ENCODE data around the gene ALDH18A1.

The ALDH18A1 gene

GRCh38 chr10:95651346-95652060, 5.0 kb downstream of the ALDH18A1 start:
- H3K4me1 ChIP-seq (ENCODE audit: control insufficient read depth, insufficient read depth, low read length, unreplicated experiment): peaks cover 9% of the 10 kb centered on the region
- no peak overlapping the region for H2AFZ ChIP-seq (ENCODE audit: low read length, unreplicated experiment)
- H3K27ac ChIP-seq (ENCODE audit: low read depth, low read length): no peak overlapping the region
- peaks cover 82% of the 10 kb centered on the region for H3K79me2 ChIP-seq (ENCODE audit: control insufficient read depth, insufficient read depth, low read length, unreplicated experiment)
- H3K4me3 ChIP-seq (ENCODE audit: low read depth, low read length): no peak overlapping the region
- peaks cover 37% of the 10 kb centered on the region for H3K36me3 ChIP-seq (ENCODE audit: insufficient read depth, low read length)
- H3K27me3 ChIP-seq (ENCODE audit: insufficient read depth, low read length): no peaks in the 10 kb centered on the region

GRCh38 chr10:95650232-95650631, 6.3 kb downstream of the ALDH18A1 start:
- Histone ChIP-seq H3K36me3 (ENCODE audit: insufficient read depth, low read length) (peaks cover 37% of the 10 kb centered on the region), H3K79me2 (ENCODE audit: control insufficient read depth, insufficient read depth, low read length, unreplicated experiment) (peaks cover 79% of the 10 kb centered on the region), H2AFZ (ENCODE audit: low read length, unreplicated experiment) (no peak overlapping the region), H3K4me1 (ENCODE audit: control insufficient read depth, insufficient read depth, low read length, unreplicated experiment) (peaks cover 8% of the 10 kb centered on the region), H3K4me3 (ENCODE audit: low read depth, low read length) (no peak overlapping the region), H3K27me3 (ENCODE audit: insufficient read depth, low read length) (no peaks in the 10 kb centered on the region), H3K27ac (ENCODE audit: low read depth, low read length) (no peak overlapping the region)

- Histone ChIP-seq H3K36me3 (ENCODE audit: insufficient read depth, low read length) (peaks cover 37% of the 10 kb centered on the region), H3K79me2 (ENCODE audit: control insufficient read depth, insufficient read depth, low read length, unreplicated experiment) (peaks cover 59% of the 10 kb centered on the region), H3K27me3 (ENCODE audit: insufficient read depth, low read length) (no peaks in the 10 kb centered on the region), H2AFZ (ENCODE audit: low read length, unreplicated experiment) (no peak overlapping the region), H3K27ac (ENCODE audit: low read depth, low read length) (no peak overlapping the region), H3K4me3 (ENCODE audit: low read depth, low read length) (no peak overlapping the region), H3K4me1 (ENCODE audit: control insufficient read depth, insufficient read depth, low read length, unreplicated experiment) (no peaks in the 10 kb centered on the region)
Observed at GRCh38 chr10:95648138-95648537, 8.4 kb downstream of the ALDH18A1 start.

DNA sequence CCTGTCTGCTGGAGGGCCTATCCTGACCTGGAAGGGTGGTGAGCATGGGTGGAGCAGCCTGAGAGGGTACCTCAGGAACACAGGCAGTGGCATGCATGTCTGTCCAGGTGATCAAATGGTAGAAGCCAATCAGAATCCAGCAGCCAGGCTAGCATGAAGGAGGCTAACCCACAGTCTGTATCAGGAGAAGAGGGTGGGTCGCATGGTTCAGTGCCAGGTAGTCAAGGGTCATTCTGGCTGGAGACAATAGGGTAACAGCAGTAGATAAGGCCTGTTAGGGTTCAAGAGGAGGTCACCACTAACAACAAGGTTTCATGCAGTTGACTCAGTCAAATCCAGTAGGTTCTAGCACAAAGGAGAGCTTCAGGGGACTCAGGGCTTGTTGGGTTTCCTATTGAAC, 10.4 kb downstream of the ALDH18A1 start:
- H3K27ac ChIP-seq (ENCODE audit: low read depth, low read length): no peak overlapping the region
- H3K79me2 ChIP-seq (ENCODE audit: control insufficient read depth, insufficient read depth, low read length, unreplicated experiment): peaks cover 48% of the 10 kb centered on the region
- no peaks in the 10 kb centered on the region for H3K4me1 ChIP-seq (ENCODE audit: control insufficient read depth, insufficient read depth, low read length, unreplicated experiment)
- no peak overlapping the region for H3K4me3 ChIP-seq (ENCODE audit: low read depth, low read length)
- no peaks in the 10 kb centered on the region for H3K27me3 ChIP-seq (ENCODE audit: insufficient read depth, low read length)
- H3K36me3 ChIP-seq (ENCODE audit: insufficient read depth, low read length): peaks cover 25% of the 10 kb centered on the region
- no peak overlapping the region for H2AFZ ChIP-seq (ENCODE audit: low read length, unreplicated experiment)

DNA sequence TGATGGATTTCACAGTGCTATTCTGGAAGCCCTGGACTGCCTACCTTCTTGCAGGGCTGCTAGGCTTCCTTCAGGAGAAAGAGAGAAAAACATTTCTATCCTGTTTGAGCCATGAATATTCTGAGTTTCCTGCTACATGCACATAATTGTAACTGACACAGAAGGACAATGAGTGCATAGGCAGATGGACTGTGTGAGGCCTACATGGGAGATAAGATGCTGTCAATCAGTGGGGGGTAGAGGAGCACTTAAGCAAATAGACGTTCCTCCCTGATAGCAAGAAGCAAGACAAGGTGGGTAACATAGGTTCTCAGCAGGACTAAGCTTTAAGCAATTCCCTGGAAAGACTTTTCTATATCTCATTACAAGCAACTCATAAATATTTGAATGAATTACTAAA, 11.6 kb downstream of the ALDH18A1 start:
- Histone ChIP-seq H3K36me3 (ENCODE audit: insufficient read depth, low read length) (peaks cover 20% of the 10 kb centered on the region), H3K4me3 (ENCODE audit: low read depth, low read length) (no peak overlapping the region), H3K27me3 (ENCODE audit: insufficient read depth, low read length) (no peaks in the 10 kb centered on the region), H3K4me1 (ENCODE audit: control insufficient read depth, insufficient read depth, low read length, unreplicated experiment) (no peaks in the 10 kb centered on the region), H3K27ac (ENCODE audit: low read depth, low read length) (no peak overlapping the region), H3K79me2 (ENCODE audit: control insufficient read depth, insufficient read depth, low read length, unreplicated experiment) (peaks cover 37% of the 10 kb centered on the region), H2AFZ (ENCODE audit: low read length, unreplicated experiment) (no peak overlapping the region)

DNA sequence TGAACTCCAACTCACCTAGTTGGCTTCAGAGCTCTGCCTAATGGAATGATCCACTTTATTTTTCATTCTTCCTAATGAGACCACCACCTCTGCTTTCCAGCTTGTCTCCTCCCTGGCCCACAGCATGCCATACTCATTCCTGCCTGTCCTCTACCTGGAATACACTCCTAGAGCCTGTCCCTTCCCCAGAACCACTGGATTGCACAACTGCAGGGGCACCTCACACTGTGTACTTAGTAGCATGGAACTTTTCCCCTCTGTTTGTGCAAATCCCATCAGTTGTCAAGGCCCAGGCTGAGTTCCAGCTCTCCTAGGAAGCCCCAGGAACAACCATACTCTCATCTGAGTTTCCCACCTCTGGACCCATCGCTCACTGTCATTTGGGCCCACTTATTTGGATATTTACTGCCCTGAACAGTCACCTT, 15.6 kb downstream of the ALDH18A1 start:
- no peak overlapping the region for H3K27ac ChIP-seq (ENCODE audit: low read depth, low read length)
- no peaks in the 10 kb centered on the region for H3K27me3 ChIP-seq (ENCODE audit: insufficient read depth, low read length)
- no peak overlapping the region for H3K4me3 ChIP-seq (ENCODE audit: low read depth, low read length)
- no peak overlapping the region for H2AFZ ChIP-seq (ENCODE audit: low read length, unreplicated experiment)
- H3K4me1 ChIP-seq (ENCODE audit: control insufficient read depth, insufficient read depth, low read length, unreplicated experiment): no peaks in the 10 kb centered on the region
- H3K36me3 ChIP-seq (ENCODE audit: insufficient read depth, low read length): peaks cover 24% of the 10 kb centered on the region
- H3K79me2 ChIP-seq (ENCODE audit: control insufficient read depth, insufficient read depth, low read length, unreplicated experiment): peaks cover 9% of the 10 kb centered on the region

- Histone ChIP-seq H3K79me2 (ENCODE audit: control insufficient read depth, insufficient read depth, low read length, unreplicated experiment) (peaks cover 2% of the 10 kb centered on the region), H3K27ac (ENCODE audit: low read depth, low read length) (no peak overlapping the region), H3K36me3 (ENCODE audit: insufficient read depth, low read length) (peaks cover 39% of the 10 kb centered on the region), H3K4me3 (ENCODE audit: low read depth, low read length) (no peak overlapping the region), H3K4me1 (ENCODE audit: control insufficient read depth, insufficient read depth, low read length, unreplicated experiment) (no peaks in the 10 kb centered on the region), H2AFZ (ENCODE audit: low read length, unreplicated experiment) (no peak overlapping the region), H3K27me3 (ENCODE audit: insufficient read depth, low read length) (no peaks in the 10 kb centered on the region)
Observed at GRCh38 chr10:95637911-95638310, 18.6 kb downstream of the ALDH18A1 start.

- Histone ChIP-seq H3K4me3 (ENCODE audit: low read depth, low read length) (no peak overlapping the region), H3K79me2 (ENCODE audit: control insufficient read depth, insufficient read depth, low read length, unreplicated experiment) (no peaks in the 10 kb centered on the region), H3K4me1 (ENCODE audit: control insufficient read depth, insufficient read depth, low read length, unreplicated experiment) (no peaks in the 10 kb centered on the region), H3K36me3 (ENCODE audit: insufficient read depth, low read length) (peaks cover 39% of the 10 kb centered on the region), H3K27me3 (ENCODE audit: insufficient read depth, low read length) (no peaks in the 10 kb centered on the region), H2AFZ (ENCODE audit: low read length, unreplicated experiment) (no peak overlapping the region), H3K27ac (ENCODE audit: low read depth, low read length) (no peak overlapping the region)
Observed at GRCh38 chr10:95637140-95637539, 19.4 kb downstream of the ALDH18A1 start.

DNA sequence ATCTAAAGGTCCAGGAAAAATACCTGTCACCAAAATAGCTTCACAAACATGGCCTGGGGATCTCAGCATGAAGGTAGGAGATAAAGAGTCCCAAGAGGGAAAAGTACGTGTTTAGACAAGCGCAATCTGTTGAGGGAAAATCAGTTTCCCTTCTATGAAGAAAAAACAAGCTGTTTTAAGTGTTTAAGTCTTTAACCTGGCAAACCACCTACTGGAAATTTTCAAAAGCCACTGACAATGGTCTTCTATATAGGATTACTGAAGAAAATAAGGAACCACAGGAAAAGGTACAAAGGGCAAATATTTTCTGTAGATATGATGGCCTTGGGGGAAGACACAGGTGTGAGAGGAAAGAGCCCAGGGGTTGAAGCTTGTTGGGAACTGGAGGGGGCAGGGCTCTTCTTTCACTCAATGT, 21.2 kb downstream of the ALDH18A1 start:
- peaks cover 43% of the 10 kb centered on the region for H3K36me3 ChIP-seq (ENCODE audit: insufficient read depth, low read length)
- no peaks in the 10 kb centered on the region for H3K27me3 ChIP-seq (ENCODE audit: insufficient read depth, low read length)
- H3K4me1 ChIP-seq (ENCODE audit: control insufficient read depth, insufficient read depth, low read length, unreplicated experiment): no peaks in the 10 kb centered on the region
- no peak overlapping the region for H3K27ac ChIP-seq (ENCODE audit: low read depth, low read length)
- no peaks in the 10 kb centered on the region for H3K79me2 ChIP-seq (ENCODE audit: control insufficient read depth, insufficient read depth, low read length, unreplicated experiment)
- no peak overlapping the region for H2AFZ ChIP-seq (ENCODE audit: low read length, unreplicated experiment)
- H3K4me3 ChIP-seq (ENCODE audit: low read depth, low read length): no peak overlapping the region

GRCh38 chr10:95628786-95629185, 27.7 kb downstream of the ALDH18A1 start:
- no peaks in the 10 kb centered on the region for H3K4me1 ChIP-seq (ENCODE audit: control insufficient read depth, insufficient read depth, low read length, unreplicated experiment)
- H2AFZ ChIP-seq (ENCODE audit: low read length, unreplicated experiment): no peak overlapping the region
- no peaks in the 10 kb centered on the region for H3K79me2 ChIP-seq (ENCODE audit: control insufficient read depth, insufficient read depth, low read length, unreplicated experiment)
- H3K4me3 ChIP-seq (ENCODE audit: low read depth, low read length): no peak overlapping the region
- H3K27ac ChIP-seq (ENCODE audit: low read depth, low read length): no peak overlapping the region
- no peaks in the 10 kb centered on the region for H3K27me3 ChIP-seq (ENCODE audit: insufficient read depth, low read length)
- peaks cover 51% of the 10 kb centered on the region for H3K36me3 ChIP-seq (ENCODE audit: insufficient read depth, low read length)

- no peaks in the 10 kb centered on the region for H3K27me3 ChIP-seq (ENCODE audit: insufficient read depth, low read length)
- no peaks in the 10 kb centered on the region for H3K79me2 ChIP-seq (ENCODE audit: control insufficient read depth, insufficient read depth, low read length, unreplicated experiment)
- no peak overlapping the region for H2AFZ ChIP-seq (ENCODE audit: low read length, unreplicated experiment)
- H3K27ac ChIP-seq (ENCODE audit: low read depth, low read length): no peak overlapping the region
- peaks cover 35% of the 10 kb centered on the region for H3K36me3 ChIP-seq (ENCODE audit: insufficient read depth, low read length)
- H3K4me3 ChIP-seq (ENCODE audit: low read depth, low read length): no peak overlapping the region
- H3K4me1 ChIP-seq (ENCODE audit: control insufficient read depth, insufficient read depth, low read length, unreplicated experiment): no peaks in the 10 kb centered on the region
Observed at GRCh38 chr10:95626500-95626899, 30.0 kb downstream of the ALDH18A1 start.

All from ACC112 (cell line).